ENCODE data around the gene ITCH. TPM values are rescaled to one million over a fixed set of nuclear protein-coding genes. Genes with fewer than 3 reads are reported as not detected.
A peak's percentile ranks its signal among the peaks of the same experiment; 100 is the strongest.

Gene ITCH
- total RNA-seq, 1 donor from 2014 or later = 96.9 TPM

GRCh38 chr20:34530342-34530741 is 167.3 kb downstream of the ITCH start:
- Mint-ChIP-seq H3K27me3 (ENCODE audit: low read depth) (no peaks in the 10 kb centered on the region), H3K9me3 (ENCODE audit: low read depth) (no peaks in the 10 kb centered on the region), H3K27ac (ENCODE audit: unreplicated experiment) (peak overlapping the region; percentile 12), H3K4me3 (ENCODE audit: unreplicated experiment) (no peak overlapping the region), H3K36me3 (ENCODE audit: low read depth) (peaks cover 50% of the 10 kb centered on the region), H3K4me1 (ENCODE audit: low read depth) (peaks cover 35% of the 10 kb centered on the region)
- TF ChIP-seq CTCF (IDR thresholded peaks at IDR 0.05) = no peak
- DNase-seq (ENCODE audit: low spot score) = no peak

GRCh38 chr20:34531608-34532265 is 168.7 kb downstream of the ITCH start:
- Mint-ChIP-seq H3K4me1 (ENCODE audit: low read depth) (peaks cover 24% of the 10 kb centered on the region), H3K9me3 (ENCODE audit: low read depth) (no peaks in the 10 kb centered on the region), H3K27ac (ENCODE audit: unreplicated experiment) (no peak overlapping the region), H3K4me3 (ENCODE audit: unreplicated experiment) (no peak overlapping the region), H3K36me3 (ENCODE audit: low read depth) (peaks cover 54% of the 10 kb centered on the region), H3K27me3 (ENCODE audit: low read depth) (no peaks in the 10 kb centered on the region)
- no peak for TF ChIP-seq CTCF (IDR thresholded peaks at IDR 0.05)
- no peak for DNase-seq (ENCODE audit: low spot score)

- no peak overlapping the region for H3K27ac Mint-ChIP-seq (ENCODE audit: unreplicated experiment)
Observed at GRCh38 chr20:34532320-34532719, 169.2 kb downstream of the ITCH start.

GRCh38 chr20:34532756-34533155 is 169.7 kb downstream of the ITCH start:
- H3K27me3 Mint-ChIP-seq (ENCODE audit: low read depth) = no peaks in the 10 kb centered on the region
- DNase-seq (ENCODE audit: low spot score) = no peak
- peaks cover 18% of the 10 kb centered on the region for H3K4me1 Mint-ChIP-seq (ENCODE audit: low read depth)
- peaks cover 57% of the 10 kb centered on the region for H3K36me3 Mint-ChIP-seq (ENCODE audit: low read depth)
- TF ChIP-seq CTCF (IDR thresholded peaks at IDR 0.05) = no peak
- no peaks in the 10 kb centered on the region for H3K9me3 Mint-ChIP-seq (ENCODE audit: low read depth)
- no peak overlapping the region for H3K4me3 Mint-ChIP-seq (ENCODE audit: unreplicated experiment)
- H3K27ac Mint-ChIP-seq (ENCODE audit: unreplicated experiment) = peak overlapping the region; percentile 29

More at GRCh38 chr20:34532320-34532719, 169.2 kb downstream of the ITCH start:
- Mint-ChIP-seq H3K4me3 (ENCODE audit: unreplicated experiment) (no peak overlapping the region), H3K4me1 (ENCODE audit: low read depth) (peaks cover 18% of the 10 kb centered on the region), H3K27me3 (ENCODE audit: low read depth) (no peaks in the 10 kb centered on the region), H3K9me3 (ENCODE audit: low read depth) (no peaks in the 10 kb centered on the region), H3K36me3 (ENCODE audit: low read depth) (peaks cover 58% of the 10 kb centered on the region)
- DNase-seq (ENCODE audit: low spot score) = no peak
- TF ChIP-seq CTCF (IDR thresholded peaks at IDR 0.05) = no peak

GRCh38 chr20:34534391-34535165 is 171.5 kb downstream of the ITCH start:
- no peaks in the 10 kb centered on the region for H3K9me3 Mint-ChIP-seq (ENCODE audit: low read depth)
- H3K27ac Mint-ChIP-seq (ENCODE audit: unreplicated experiment) = peak overlapping the region; percentile 65
- peaks cover 12% of the 10 kb centered on the region for H3K4me1 Mint-ChIP-seq (ENCODE audit: low read depth)
- no peaks in the 10 kb centered on the region for H3K27me3 Mint-ChIP-seq (ENCODE audit: low read depth)
- no peak for DNase-seq (ENCODE audit: low spot score)
- no peak overlapping the region for H3K4me3 Mint-ChIP-seq (ENCODE audit: unreplicated experiment)
- TF ChIP-seq CTCF (IDR thresholded peaks at IDR 0.05) = no peak
- peaks cover 56% of the 10 kb centered on the region for H3K36me3 Mint-ChIP-seq (ENCODE audit: low read depth)

Measured in chondrocyte (in vitro differentiated cells).